ENCODE measurements around the gene C2orf76.

The C2orf76 gene

DNA sequence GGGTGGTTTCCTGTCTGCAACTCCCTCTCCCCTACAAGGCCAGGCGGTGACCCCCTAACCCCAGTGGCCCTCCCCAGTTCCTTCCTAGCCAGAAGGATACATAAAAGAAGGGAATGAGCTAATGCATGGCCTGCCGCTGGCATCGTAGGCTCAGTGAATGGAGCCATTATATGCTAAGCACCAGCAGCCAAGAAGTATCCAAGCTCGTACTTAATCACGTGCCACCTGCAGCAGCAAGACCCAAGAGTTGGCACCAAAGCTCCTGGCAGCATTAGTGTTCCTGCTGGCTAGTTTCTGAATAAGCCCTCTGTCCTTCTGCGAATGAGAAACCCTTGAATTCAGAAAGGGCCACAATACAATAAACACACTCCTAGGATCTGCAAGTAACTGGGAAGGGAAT, 4.5 kb upstream of the C2orf76 start:
- Histone ChIP-seq H3K9me3 (ENCODE audit: low read length) (peaks cover 10% of the 10 kb centered on the region), H3K27me3 (ENCODE audit: insufficient read depth, low read length) (no peaks in the 10 kb centered on the region), H3K36me3 (ENCODE audit: insufficient read depth, low read length) (peaks cover 51% of the 10 kb centered on the region), H2AFZ (ENCODE audit: low read depth, low read length) (no peak overlapping the region), H3K4me3 (ENCODE audit: low read length) (no peak overlapping the region), H3K4me1 (ENCODE audit: insufficient read depth, low read length) (peaks cover 10% of the 10 kb centered on the region)

DNA sequence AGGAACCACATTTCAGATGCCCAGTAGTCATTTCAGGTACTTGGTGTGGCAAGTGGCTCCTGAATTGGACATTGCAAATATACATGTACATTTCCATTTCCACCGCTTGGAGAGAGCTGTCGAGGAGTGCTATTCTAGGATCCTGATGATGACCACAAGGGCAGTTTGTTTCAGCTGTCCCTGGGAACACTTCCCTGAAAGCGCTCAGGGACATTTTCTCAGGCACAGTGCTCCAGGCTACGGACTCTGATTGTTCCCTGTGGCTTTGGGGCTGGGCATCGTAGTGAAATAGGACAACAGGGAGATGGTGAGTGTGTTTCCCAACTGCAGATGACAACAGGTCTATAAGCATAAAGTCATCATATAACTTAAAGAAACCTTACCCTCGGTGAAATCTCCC, 3.2 kb upstream of the C2orf76 start:
- Histone ChIP-seq H3K36me3 (ENCODE audit: insufficient read depth, low read length) (peaks cover 51% of the 10 kb centered on the region), H3K4me3 (ENCODE audit: low read length) (no peak overlapping the region), H3K4me1 (ENCODE audit: insufficient read depth, low read length) (peaks cover 19% of the 10 kb centered on the region), H3K9me3 (ENCODE audit: low read length) (peaks cover 10% of the 10 kb centered on the region), H2AFZ (ENCODE audit: low read depth, low read length) (no peak overlapping the region), H3K27me3 (ENCODE audit: insufficient read depth, low read length) (no peaks in the 10 kb centered on the region)

DNA sequence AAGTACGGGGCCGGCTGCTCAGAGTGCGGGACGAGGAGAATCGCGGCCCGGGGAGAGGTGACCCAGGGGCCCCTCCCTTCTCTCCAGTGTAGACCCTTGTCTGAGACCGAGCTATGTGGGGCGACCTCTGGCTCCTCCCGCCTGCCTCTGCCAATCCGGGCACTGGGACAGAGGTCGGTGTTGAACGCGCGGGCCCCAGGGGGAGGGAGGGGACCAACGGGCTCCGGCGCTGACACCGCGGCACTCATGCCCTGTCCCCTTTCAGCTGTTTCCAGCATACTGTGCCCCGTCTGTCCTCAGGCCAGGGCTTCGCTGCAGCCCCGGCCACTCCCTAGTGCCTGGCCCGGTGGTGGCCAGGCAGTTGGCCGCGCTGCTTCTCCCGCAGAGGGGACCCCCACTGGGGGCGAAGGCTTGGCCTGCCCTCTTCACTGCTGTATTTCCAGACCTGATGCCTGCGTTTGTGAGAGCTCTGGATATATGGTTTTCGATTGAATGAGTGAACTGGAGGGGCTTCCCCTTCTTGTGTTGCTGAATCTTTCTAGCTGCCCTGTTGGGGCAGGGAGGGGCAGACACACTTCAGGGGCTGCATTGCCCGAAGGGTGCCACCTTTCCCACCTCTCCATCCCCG, 952 bp upstream of the C2orf76 start:
- H3K4me3 ChIP-seq (ENCODE audit: low read length) = peak overlapping the region; percentile 96

DNA sequence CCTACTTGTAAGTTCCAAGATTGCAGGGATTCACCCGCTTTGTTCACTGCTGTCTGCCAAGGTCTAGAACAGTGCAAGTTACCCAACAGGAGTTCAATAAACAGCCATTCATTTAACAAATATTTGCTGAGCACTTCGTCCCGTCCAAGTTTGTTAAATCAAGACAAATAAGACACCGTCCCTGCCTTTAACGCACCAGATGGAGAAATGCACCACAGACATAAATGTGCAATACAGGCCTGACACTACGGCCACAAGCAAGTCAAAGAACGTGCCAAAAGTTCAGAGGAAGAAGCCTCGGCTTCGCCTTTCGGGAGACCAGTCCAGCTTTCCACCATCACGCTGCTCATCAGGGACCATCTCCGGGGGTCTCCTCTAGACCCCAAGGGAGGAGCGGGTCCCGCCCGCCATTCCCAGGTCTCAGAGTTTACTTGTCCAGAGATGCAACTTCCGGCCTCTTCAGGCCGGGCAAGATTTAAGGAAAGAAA, 429 bp downstream of the C2orf76 start:
- H3K36me3 ChIP-seq (ENCODE audit: insufficient read depth, low read length) = peaks cover 27% of the 10 kb centered on the region
- peak overlapping the region; percentile 96 for H3K4me3 ChIP-seq (ENCODE audit: low read length)
- H3K4me1 ChIP-seq (ENCODE audit: insufficient read depth, low read length) = peaks cover 19% of the 10 kb centered on the region
- peak overlapping the region; percentile 75 for H2AFZ ChIP-seq (ENCODE audit: low read depth, low read length)
- H3K9me3 ChIP-seq (ENCODE audit: low read length) = no peaks in the 10 kb centered on the region
- no peaks in the 10 kb centered on the region for H3K27me3 ChIP-seq (ENCODE audit: insufficient read depth, low read length)

More for the DNA sequence above, 952 bp upstream of the C2orf76 start:
- H3K9me3 ChIP-seq (ENCODE audit: low read length) = peaks cover 2% of the 10 kb centered on the region
- H3K27me3 ChIP-seq (ENCODE audit: insufficient read depth, low read length) = no peaks in the 10 kb centered on the region
- H3K4me1 ChIP-seq (ENCODE audit: insufficient read depth, low read length) = peaks cover 19% of the 10 kb centered on the region
- peak overlapping the region; percentile 75 for H2AFZ ChIP-seq (ENCODE audit: low read depth, low read length)
- peaks cover 40% of the 10 kb centered on the region for H3K36me3 ChIP-seq (ENCODE audit: insufficient read depth, low read length)

DNA sequence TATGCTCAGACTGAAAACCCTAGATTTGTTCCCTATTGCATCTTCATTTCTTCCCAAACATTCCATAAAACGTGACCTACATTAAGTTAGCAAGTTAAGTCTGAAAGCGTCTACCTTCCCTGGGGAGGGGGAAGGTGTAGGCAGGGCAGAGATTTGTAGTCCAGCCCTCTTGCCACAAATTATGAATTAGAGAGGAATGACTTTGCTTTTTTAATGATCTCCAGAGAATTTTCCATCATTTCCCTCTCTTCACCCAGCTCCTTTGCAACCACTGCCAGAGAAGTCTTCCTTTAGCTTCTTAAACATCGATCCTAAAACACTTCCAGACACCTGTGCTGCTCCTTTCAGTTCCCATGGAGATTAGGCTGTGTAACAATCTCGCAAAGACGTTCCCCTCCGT, 1.2 kb downstream of the C2orf76 start:
- peaks cover 19% of the 10 kb centered on the region for H3K4me1 ChIP-seq (ENCODE audit: insufficient read depth, low read length)
- no peaks in the 10 kb centered on the region for H3K9me3 ChIP-seq (ENCODE audit: low read length)
- no peak overlapping the region for H2AFZ ChIP-seq (ENCODE audit: low read depth, low read length)
- peak overlapping the region; percentile 96 for H3K4me3 ChIP-seq (ENCODE audit: low read length)
- H3K36me3 ChIP-seq (ENCODE audit: insufficient read depth, low read length) = peaks cover 20% of the 10 kb centered on the region
- H3K27me3 ChIP-seq (ENCODE audit: insufficient read depth, low read length) = no peaks in the 10 kb centered on the region

DNA sequence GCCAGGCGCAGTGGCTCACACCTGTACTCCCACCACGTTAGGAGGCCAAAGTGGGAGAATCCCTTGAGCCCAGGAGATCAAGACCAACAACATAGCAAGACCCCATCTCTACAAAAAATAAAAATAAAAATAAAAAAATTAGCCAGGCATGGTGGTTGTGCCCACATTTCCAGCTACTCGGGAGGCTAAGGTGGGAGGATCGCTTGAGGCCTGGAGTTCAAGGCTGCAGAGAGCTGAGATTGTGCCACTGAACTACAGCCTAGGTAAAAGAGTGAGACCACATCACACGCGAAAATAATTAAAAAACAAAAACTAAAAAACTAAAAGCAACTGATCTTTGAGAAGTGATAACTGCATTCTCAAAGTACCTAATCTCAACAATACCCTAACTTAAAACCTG, 1.8 kb downstream of the C2orf76 start:
- peaks cover 19% of the 10 kb centered on the region for H3K4me1 ChIP-seq (ENCODE audit: insufficient read depth, low read length)
- no peak overlapping the region for H2AFZ ChIP-seq (ENCODE audit: low read depth, low read length)
- peaks cover 15% of the 10 kb centered on the region for H3K36me3 ChIP-seq (ENCODE audit: insufficient read depth, low read length)
- no peaks in the 10 kb centered on the region for H3K27me3 ChIP-seq (ENCODE audit: insufficient read depth, low read length)
- H3K4me3 ChIP-seq (ENCODE audit: low read length) = peak overlapping the region; percentile 96
- no peaks in the 10 kb centered on the region for H3K9me3 ChIP-seq (ENCODE audit: low read length)

DNA sequence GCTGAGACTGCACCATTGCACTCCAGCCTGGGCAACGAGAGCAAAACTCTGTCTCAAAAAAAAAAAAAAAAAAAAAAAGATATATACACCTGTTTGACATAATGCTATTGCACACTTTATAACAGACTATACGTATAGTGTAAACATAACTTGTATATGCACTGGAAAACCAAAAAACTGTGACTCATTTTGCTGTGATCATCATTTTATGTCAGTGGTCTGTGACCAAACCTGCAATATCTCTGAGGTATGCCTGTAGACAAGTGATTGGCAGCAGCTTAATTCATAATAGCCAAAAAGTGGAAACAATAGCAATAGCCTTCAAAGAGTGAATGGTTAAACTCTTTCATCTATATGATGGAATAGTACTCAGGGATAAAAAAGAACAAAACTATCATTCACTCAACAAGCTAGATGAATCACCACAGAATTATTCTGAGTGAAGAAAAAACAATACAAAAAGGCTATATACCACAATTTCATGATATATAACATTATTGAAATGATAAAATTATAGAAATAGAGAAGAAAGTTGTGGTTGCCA, 6.1 kb downstream of the C2orf76 start:
- no peaks in the 10 kb centered on the region for H3K36me3 ChIP-seq (ENCODE audit: insufficient read depth, low read length)
- peaks cover 6% of the 10 kb centered on the region for H3K4me1 ChIP-seq (ENCODE audit: insufficient read depth, low read length)
- H3K27me3 ChIP-seq (ENCODE audit: insufficient read depth, low read length) = no peaks in the 10 kb centered on the region
- H3K9me3 ChIP-seq (ENCODE audit: low read length) = no peaks in the 10 kb centered on the region
- H2AFZ ChIP-seq (ENCODE audit: low read depth, low read length) = no peak overlapping the region
- H3K4me3 ChIP-seq (ENCODE audit: low read length) = no peak overlapping the region

DNA sequence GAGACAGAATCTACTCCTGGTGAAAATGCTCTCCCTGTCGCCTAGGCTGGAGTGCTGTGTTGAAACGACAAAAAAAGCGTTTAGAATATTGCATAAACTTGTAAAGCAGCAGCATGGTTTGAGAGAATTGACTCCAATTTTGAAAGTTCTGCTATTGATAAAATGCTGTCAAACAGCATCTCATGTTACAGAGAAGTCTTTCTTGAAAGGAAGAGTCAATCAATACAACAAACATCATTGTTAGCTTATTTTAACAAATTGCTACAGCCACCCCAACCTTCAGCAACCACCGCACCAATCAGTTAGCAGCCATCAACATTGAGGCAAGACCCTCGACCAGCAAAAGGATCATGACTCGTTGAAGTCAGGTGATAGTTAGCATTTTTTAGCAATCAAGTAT, 6.9 kb downstream of the C2orf76 start:
- Histone ChIP-seq H3K9me3 (ENCODE audit: low read length) (no peaks in the 10 kb centered on the region), H3K4me1 (ENCODE audit: insufficient read depth, low read length) (no peaks in the 10 kb centered on the region), H3K36me3 (ENCODE audit: insufficient read depth, low read length) (no peaks in the 10 kb centered on the region), H3K27me3 (ENCODE audit: insufficient read depth, low read length) (no peaks in the 10 kb centered on the region), H3K4me3 (ENCODE audit: low read length) (no peak overlapping the region), H2AFZ (ENCODE audit: low read depth, low read length) (no peak overlapping the region)

DNA sequence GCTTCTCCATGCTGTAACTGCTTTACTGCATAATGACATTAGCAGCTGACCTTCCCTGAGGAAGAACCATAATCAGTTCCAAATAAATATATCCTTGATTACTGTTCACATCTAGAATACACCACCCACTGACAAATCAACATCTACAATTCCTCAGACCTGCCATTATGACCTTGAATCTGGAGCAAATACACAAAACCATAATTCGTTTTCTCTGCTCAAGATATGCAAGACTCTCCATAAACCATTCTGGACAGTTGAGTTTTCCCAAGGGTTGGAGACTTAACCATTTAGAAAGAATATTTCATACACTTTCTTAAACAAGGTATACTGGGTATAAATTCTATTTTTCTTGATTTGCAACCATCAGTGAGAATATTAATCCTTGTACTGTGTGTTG, 11.8 kb downstream of the C2orf76 start:
- no peak overlapping the region for H2AFZ ChIP-seq (ENCODE audit: low read depth, low read length)
- H3K36me3 ChIP-seq (ENCODE audit: insufficient read depth, low read length) = no peaks in the 10 kb centered on the region
- no peaks in the 10 kb centered on the region for H3K27me3 ChIP-seq (ENCODE audit: insufficient read depth, low read length)
- no peaks in the 10 kb centered on the region for H3K4me1 ChIP-seq (ENCODE audit: insufficient read depth, low read length)
- no peak overlapping the region for H3K4me3 ChIP-seq (ENCODE audit: low read length)
- no peaks in the 10 kb centered on the region for H3K9me3 ChIP-seq (ENCODE audit: low read length)

DNA sequence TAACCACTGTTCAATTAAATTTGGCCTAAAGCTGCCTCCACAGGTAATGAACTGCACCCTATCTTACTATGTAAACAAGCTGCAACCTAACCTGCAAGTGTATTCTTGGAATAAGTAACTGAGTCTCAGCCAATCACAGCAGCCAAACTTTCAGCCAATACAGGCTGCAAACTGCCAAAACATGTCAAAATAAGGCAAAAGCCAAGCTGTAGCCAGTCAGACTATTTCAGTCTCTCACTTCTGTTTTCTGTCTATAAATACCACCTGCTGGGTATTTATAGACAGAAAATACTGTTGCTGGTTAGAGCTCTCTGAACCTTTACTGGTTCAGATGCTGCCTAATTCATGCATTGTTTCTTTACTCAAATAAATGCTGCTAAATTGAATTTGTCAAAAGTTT, 14.3 kb downstream of the C2orf76 start:
- Histone ChIP-seq H3K36me3 (ENCODE audit: insufficient read depth, low read length) (no peaks in the 10 kb centered on the region), H3K4me3 (ENCODE audit: low read length) (no peak overlapping the region)

DNA sequence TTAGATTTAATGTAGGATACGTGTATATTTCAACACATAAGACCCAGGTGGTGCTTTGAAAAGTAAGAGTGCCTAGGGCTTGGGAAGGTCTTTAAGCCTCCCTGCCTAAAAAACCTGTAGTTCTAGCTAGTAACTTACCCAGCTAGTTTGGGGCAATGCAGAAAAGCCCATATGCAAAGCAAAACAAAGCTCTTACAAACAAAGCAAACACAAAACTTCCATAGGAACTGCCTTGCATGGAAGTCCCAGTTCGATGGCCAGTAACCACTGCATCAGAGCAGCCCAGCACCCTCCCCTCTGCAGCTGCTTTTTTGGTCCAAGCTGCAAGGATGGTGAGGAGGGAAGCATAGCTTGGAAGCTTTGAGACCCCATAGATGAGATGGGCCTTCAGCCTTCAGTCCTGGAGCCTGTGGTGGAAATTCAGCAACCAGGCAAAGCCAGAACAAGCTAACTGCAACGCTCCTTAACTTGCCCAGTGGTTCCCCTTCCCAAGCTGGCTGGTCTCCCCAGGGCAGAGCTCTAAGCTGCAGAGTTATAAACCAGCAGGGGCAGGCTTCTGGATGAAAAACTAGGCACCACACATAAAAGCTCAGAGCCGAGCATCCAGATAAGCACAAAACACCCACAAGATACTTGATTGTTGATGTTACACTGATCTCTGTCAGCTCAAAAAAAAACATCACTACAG, 16.2 kb downstream of the C2orf76 start:
- H3K4me3 ChIP-seq (ENCODE audit: low read length) = no peak overlapping the region
- H3K9me3 ChIP-seq (ENCODE audit: low read length) = no peaks in the 10 kb centered on the region
- no peaks in the 10 kb centered on the region for H3K36me3 ChIP-seq (ENCODE audit: insufficient read depth, low read length)
- no peaks in the 10 kb centered on the region for H3K4me1 ChIP-seq (ENCODE audit: insufficient read depth, low read length)
- H3K27me3 ChIP-seq (ENCODE audit: insufficient read depth, low read length) = no peaks in the 10 kb centered on the region
- H2AFZ ChIP-seq (ENCODE audit: low read depth, low read length) = no peak overlapping the region

More for the DNA sequence above, 14.3 kb downstream of the C2orf76 start:
- Histone ChIP-seq H3K27me3 (ENCODE audit: insufficient read depth, low read length) (no peaks in the 10 kb centered on the region), H2AFZ (ENCODE audit: low read depth, low read length) (no peak overlapping the region), H3K9me3 (ENCODE audit: low read length) (no peaks in the 10 kb centered on the region), H3K4me1 (ENCODE audit: insufficient read depth, low read length) (no peaks in the 10 kb centered on the region)

DNA sequence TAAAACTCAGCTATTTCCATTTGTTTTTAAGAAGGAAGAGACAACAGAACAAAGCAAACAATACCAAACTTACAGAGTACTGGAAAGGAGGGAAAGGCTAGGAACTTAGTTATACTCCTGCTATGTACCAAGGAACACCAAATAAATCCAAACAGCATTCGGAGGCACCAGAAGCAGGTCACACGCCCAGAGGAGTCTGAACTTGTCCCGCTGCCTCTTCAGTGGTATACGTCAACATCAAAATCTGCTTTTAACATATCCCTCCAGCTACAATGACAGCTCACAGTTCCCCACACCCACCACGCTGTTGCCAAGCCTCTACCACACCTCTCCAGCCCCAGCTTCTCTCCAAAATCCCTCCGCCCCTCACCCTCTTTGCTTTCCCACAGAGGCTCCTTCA, 17.3 kb downstream of the C2orf76 start:
- Histone ChIP-seq H3K4me3 (ENCODE audit: low read length) (no peak overlapping the region), H3K36me3 (ENCODE audit: insufficient read depth, low read length) (no peaks in the 10 kb centered on the region), H3K27me3 (ENCODE audit: insufficient read depth, low read length) (no peaks in the 10 kb centered on the region), H3K9me3 (ENCODE audit: low read length) (no peaks in the 10 kb centered on the region), H3K4me1 (ENCODE audit: insufficient read depth, low read length) (no peaks in the 10 kb centered on the region), H2AFZ (ENCODE audit: low read depth, low read length) (no peak overlapping the region)

DNA sequence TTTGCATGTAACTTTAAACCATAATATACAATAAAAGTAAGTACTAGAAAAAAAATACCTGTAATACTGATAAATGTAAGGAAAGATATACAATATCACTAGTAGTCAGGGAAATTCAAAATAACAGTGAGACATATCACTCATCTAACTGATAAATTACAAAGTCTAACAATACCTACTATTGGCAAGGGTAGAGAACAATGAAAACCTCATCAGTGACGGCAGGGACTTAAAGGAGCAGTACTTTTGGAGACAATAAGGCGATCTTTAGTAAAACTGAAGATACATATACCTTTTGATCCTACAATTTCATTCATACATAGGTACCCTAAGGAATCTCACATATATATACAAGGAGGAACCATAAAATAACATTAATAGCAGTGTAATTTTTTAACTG, 24.9 kb downstream of the C2orf76 start:
- Histone ChIP-seq H3K27me3 (ENCODE audit: insufficient read depth, low read length) (no peaks in the 10 kb centered on the region), H3K4me3 (ENCODE audit: low read length) (no peak overlapping the region), H2AFZ (ENCODE audit: low read depth, low read length) (no peak overlapping the region), H3K4me1 (ENCODE audit: insufficient read depth, low read length) (no peaks in the 10 kb centered on the region), H3K36me3 (ENCODE audit: insufficient read depth, low read length) (no peaks in the 10 kb centered on the region), H3K9me3 (ENCODE audit: low read length) (no peaks in the 10 kb centered on the region)
